GM19397 (cell line): ENCODE measurements around the gene YIF1B.
A peak's percentile ranks its signal among the peaks of the same experiment; 100 is the strongest.
"Not testable (repeated sequence)": the region's sequence is repeated elsewhere in the genome, so short reads cannot be mapped to it uniquely, and the experiment has no call there.

Experiments used
- ATAC-seq: cut with Tn5 transposase; IDR thresholded peaks from one replicate; pipeline ENCODE4 v1.9.1; 2021; ENCODE audit warnings: mild to moderate bottlenecking, moderate library complexity; ENCODE audit not compliant: unreplicated experiment

The YIF1B gene

DNA sequence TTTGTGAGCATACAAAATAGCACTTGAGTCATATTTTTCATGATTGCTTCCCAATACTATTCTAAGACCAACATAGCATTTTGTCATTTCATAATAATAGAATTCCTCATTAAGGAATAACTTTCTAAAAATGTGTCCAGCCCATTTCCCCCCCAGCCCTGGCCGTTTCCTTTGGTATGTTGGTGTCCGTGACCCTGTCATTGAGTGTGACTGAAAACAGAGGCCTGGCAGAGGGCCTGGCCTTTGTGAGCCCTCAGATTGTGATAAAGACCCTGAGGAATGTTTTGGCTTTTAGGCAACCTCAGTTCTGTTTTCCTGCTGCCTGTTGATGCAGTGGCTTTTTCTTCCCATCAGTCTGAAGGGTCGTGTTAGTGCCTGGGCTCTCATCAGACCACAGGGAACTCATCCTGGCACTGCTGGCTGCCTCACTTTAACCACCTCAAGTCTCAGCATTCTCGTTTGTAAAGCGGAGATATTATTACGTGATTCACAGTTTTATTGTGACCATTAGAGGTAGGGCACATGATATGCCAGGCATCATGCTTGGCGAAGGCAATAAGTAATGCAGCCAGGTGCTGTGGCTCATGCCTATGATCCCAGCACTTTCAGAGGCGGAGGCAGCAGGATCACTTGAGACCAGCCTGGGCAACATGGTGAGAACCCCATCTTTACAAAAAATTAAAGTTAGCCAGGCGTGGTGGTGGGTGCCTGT, 37.6 kb downstream of the YIF1B start:
- no peak for ATAC-seq

- ATAC-seq = no peak
Observed at GRCh38 chr19:38277549-38277948, 38.2 kb downstream of the YIF1B start.

DNA sequence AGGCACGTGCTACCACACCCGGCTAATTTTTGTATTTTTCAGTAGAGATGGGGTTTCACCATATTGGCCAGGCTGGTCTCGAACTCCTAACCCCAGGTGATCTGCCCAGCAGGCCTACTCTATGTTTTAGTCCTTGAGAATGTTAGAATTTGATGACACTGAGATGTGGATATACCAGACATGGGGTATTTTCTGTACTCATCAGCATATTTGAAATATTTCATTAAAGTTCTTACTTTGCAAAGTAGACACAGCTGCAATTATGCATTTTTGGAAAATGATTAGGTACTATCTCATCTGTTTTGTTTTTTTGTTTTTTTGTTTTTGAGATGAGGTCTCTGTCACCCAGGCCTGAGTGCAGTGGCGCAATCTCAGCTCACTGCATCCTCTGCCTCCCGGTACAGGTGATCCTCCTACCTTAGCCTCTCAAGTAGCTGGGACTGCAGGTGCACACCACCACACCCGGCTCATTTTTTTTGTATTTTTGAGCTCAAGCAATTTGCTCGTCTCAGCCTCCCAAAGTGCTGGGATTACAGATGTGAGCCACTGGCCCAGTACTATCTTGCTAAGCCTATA, 38.7 kb downstream of the YIF1B start:
- ATAC-seq = no peak

- ATAC-seq = no peak
Observed at GRCh38 chr19:38274739-38275138, 41.0 kb downstream of the YIF1B start.

GRCh38 chr19:38273499-38273898, 42.2 kb downstream of the YIF1B start:
- no peak for ATAC-seq

GRCh38 chr19:38270587-38271167, 45.1 kb downstream of the YIF1B start:
- no peak for ATAC-seq

GRCh38 chr19:38268539-38268938, 47.2 kb downstream of the YIF1B start:
- ATAC-seq = no peak

DNA sequence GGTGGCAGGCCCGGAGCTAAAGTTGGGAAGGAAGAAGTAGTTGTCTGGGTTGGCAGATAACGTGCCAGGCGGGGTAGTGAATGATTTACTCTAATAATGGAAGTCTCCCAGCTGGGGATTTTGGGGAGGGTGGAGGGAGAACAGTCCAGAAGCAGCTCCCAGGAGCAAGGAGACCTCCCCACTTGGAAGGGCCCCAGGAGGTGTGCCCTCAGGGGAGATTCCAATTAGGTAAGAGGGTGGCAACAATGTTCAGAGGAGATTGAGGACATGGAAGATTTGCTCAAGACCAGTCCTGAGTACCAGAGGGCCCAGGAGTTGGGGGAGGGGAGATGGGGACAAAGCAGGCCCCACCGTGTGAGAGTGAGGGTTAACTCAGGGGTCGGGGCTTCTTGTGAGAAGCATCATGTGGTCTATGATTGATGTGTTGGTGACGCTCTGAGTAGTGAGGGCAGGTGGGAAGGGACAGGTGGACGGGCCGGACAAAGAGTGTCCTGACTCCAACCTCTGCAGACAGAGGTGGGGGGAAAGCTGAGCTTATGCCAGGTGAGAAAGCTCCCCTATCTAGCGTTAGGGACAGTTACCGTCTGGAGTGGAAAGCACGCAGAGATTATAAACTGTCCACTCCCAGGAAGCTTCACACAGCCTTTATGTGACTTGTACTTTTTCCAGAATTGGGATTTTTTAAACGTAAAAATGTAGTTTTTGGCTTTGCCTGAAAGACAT, 47.8 kb downstream of the YIF1B start:
- no peak for ATAC-seq

DNA sequence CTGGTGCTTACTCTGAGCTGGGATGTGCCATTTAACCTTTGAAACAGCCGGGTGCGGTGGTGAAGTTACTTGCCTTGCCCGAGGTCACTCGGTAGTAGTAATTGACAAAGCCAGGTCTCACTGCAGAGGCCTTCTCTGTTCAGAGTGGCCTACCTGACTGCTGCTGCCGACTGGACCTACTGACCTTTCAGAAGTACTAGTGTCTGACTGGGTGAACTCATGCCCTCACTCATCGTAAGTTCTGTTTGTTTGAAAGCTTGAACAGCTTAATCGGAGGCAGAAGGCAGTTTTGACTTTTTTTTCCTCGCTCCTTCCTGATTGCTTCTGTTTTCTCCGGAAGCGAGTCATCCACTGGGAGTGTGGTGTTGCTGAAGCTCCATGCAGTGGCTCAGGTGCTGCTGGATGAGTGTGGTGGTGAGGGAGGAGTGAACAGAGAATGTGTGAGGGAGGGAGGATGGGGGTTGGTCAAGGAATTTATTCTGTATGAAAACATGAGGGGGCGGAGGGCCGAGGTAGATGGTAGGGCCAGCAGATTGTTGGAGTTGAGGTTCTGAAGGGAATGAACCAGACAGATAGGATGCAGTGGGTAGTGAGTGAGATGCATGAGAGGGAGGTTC, 48.7 kb downstream of the YIF1B start:
- ATAC-seq = no peak

GRCh38 chr19:38265921-38266429, 49.8 kb downstream of the YIF1B start:
- ATAC-seq = no peak

DNA sequence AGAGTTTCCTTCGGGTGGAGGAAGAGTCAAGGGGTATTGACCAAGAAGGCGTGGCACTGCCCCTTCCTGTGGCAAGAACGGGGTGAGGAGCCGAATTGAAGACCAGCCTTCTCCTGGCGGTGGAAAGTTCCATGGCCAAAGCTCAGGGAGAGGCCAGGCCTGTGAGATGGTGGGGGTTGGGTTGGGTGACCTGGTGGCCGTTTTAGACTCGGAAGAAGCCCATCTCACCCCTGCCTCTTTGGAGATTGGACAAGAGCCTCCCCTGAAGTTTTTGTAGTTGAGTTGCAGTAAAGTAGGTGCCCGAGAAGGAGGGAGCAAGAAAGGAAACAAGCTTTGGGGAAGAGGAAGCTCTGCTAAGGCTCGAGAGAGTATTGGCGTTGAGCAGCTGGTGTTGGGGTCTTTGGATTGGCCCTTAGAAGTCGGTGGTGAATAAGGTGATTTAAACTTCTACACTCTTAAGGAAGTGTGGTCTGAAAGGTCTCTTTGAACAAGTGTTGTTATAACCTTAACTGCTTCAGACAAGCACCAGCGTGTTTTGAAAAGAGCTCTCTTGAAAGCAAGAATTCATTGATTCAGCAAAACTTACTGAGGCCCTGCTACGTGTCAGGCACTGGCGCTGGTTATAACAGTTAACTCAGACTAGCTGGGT, 50.4 kb downstream of the YIF1B start:
- ATAC-seq = no peak

DNA sequence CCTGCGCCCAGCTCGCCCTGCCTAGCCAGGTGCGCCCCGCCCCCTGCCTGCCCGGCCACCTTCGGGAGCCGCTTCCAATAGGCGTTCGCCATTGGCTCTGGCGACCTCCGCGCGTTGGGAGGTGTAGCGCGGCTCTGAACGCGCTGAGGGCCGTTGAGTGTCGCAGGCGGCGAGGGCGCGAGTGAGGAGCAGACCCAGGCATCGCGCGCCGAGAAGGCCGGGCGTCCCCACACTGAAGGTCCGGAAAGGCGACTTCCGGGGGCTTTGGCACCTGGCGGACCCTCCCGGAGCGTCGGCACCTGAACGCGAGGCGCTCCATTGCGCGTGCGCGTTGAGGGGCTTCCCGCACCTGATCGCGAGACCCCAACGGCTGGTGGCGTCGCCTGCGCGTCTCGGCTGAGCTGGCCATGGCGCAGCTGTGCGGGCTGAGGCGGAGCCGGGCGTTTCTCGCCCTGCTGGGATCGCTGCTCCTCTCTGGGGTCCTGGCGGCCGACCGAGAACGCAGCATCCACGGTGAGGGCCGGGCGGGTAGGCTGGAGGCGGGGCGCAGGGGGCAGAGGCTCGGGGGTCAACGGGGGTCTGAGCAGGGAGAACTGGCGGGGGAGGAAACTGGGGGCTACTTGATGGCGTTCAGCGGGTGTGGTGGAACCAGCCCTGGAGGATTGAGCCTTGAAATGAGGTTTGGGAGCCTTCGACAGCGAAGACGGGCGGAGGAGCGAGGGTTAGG, 51.1 kb downstream of the YIF1B start, which contains the start of gene SPINT2:
TSS of gene SPINT2 (plus strand) at position 88 of the 727 bp plus-strand sequence. CDS start at position 408, 320 bp downstream.
- peak; percentile 36 for ATAC-seq

GRCh38 chr19:38263689-38264485, 51.9 kb downstream of the YIF1B start:
- peak; percentile 53 for ATAC-seq

DNA sequence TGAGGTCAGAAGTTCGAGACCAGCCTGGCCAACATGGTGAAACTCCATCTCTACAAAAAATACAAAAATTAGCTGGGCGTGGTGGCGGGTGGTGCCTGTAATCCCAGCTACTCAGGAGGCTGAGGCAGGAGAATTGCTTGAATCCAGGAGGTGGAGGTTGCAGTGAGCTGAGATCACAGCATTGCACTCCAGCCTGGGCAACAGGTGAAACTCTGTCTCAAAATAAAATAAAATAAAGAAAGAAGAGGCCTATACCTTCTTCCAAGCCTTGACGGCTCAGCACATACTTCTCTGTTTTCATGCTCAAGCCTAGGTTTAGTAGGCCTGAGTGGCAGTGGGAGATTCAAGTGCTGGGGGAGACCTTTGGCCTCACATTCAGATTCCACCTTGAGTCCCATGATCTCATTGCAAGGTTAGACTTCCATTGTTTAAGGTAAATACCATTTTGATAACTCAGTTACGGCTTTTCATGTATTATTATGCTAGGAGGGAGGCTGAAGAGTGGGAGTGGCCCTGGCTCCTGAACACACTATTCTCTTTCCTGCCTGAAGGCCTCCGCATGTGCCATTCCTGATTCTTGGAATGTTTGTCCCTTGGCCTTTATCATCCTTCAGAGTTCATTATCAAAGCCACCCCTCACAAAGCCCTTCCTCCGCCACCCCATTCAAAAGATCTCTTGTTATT, 53.0 kb downstream of the YIF1B start:
- no peak for ATAC-seq

- ATAC-seq = not testable (repeated sequence)
Observed at GRCh38 chr19:38261942-38262341, 53.8 kb downstream of the YIF1B start.

DNA sequence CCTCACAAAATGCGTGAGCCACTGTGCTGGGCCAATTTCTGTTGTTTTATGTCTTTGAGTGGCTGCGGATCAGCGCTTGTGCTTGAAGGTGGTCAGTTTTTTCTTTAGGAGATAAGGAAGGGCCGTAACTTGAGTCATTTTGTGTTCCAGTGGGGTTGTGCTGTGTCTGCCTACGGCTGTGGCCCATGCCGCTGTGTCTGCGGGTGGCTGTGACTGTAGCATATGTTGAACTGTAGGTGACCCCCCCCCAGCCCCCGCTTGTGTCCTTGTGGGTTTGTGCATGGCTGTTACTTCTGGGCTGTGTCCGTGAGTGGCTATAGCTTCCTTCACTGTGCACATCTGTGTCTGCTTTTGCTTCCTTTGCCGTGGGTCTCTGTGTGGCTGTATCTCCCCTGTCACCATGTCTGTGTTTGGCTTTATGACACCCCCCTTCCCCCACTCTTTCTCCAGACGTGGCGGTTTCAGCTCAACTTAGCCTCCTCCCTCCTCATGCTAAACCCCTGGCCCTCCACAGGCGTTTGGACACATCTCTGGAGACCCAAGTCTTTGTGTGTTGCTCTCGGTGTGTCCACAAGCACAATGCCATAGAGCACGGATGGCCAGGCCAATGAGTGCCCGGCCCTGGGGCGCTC, 60.2 kb downstream of the YIF1B start:
- ATAC-seq = no peak

GRCh38 chr19:38253788-38254187, 62.0 kb downstream of the YIF1B start:
- ATAC-seq = no peak
